ENCODE data around the gene SH2D3C. TPM values are rescaled to one million over a fixed set of nuclear protein-coding genes. Genes with fewer than 3 reads are reported as not detected.
A peak's percentile ranks its signal among the peaks of the same experiment; 100 is the strongest.

SH2D3C gene
- total and polyA plus RNA-seq, 9 of the 15 experiments (the other 6 are each of a cell fraction or from before 2014, with no cell fraction given) = 0.03 to 1.2 (median 0.22) TPM; not detected in 1

GRCh38 chr9:127735530-127736185 lies 42.8 kb downstream of the SH2D3C start (continued):
- TF ChIP-seq, protein P1, sequence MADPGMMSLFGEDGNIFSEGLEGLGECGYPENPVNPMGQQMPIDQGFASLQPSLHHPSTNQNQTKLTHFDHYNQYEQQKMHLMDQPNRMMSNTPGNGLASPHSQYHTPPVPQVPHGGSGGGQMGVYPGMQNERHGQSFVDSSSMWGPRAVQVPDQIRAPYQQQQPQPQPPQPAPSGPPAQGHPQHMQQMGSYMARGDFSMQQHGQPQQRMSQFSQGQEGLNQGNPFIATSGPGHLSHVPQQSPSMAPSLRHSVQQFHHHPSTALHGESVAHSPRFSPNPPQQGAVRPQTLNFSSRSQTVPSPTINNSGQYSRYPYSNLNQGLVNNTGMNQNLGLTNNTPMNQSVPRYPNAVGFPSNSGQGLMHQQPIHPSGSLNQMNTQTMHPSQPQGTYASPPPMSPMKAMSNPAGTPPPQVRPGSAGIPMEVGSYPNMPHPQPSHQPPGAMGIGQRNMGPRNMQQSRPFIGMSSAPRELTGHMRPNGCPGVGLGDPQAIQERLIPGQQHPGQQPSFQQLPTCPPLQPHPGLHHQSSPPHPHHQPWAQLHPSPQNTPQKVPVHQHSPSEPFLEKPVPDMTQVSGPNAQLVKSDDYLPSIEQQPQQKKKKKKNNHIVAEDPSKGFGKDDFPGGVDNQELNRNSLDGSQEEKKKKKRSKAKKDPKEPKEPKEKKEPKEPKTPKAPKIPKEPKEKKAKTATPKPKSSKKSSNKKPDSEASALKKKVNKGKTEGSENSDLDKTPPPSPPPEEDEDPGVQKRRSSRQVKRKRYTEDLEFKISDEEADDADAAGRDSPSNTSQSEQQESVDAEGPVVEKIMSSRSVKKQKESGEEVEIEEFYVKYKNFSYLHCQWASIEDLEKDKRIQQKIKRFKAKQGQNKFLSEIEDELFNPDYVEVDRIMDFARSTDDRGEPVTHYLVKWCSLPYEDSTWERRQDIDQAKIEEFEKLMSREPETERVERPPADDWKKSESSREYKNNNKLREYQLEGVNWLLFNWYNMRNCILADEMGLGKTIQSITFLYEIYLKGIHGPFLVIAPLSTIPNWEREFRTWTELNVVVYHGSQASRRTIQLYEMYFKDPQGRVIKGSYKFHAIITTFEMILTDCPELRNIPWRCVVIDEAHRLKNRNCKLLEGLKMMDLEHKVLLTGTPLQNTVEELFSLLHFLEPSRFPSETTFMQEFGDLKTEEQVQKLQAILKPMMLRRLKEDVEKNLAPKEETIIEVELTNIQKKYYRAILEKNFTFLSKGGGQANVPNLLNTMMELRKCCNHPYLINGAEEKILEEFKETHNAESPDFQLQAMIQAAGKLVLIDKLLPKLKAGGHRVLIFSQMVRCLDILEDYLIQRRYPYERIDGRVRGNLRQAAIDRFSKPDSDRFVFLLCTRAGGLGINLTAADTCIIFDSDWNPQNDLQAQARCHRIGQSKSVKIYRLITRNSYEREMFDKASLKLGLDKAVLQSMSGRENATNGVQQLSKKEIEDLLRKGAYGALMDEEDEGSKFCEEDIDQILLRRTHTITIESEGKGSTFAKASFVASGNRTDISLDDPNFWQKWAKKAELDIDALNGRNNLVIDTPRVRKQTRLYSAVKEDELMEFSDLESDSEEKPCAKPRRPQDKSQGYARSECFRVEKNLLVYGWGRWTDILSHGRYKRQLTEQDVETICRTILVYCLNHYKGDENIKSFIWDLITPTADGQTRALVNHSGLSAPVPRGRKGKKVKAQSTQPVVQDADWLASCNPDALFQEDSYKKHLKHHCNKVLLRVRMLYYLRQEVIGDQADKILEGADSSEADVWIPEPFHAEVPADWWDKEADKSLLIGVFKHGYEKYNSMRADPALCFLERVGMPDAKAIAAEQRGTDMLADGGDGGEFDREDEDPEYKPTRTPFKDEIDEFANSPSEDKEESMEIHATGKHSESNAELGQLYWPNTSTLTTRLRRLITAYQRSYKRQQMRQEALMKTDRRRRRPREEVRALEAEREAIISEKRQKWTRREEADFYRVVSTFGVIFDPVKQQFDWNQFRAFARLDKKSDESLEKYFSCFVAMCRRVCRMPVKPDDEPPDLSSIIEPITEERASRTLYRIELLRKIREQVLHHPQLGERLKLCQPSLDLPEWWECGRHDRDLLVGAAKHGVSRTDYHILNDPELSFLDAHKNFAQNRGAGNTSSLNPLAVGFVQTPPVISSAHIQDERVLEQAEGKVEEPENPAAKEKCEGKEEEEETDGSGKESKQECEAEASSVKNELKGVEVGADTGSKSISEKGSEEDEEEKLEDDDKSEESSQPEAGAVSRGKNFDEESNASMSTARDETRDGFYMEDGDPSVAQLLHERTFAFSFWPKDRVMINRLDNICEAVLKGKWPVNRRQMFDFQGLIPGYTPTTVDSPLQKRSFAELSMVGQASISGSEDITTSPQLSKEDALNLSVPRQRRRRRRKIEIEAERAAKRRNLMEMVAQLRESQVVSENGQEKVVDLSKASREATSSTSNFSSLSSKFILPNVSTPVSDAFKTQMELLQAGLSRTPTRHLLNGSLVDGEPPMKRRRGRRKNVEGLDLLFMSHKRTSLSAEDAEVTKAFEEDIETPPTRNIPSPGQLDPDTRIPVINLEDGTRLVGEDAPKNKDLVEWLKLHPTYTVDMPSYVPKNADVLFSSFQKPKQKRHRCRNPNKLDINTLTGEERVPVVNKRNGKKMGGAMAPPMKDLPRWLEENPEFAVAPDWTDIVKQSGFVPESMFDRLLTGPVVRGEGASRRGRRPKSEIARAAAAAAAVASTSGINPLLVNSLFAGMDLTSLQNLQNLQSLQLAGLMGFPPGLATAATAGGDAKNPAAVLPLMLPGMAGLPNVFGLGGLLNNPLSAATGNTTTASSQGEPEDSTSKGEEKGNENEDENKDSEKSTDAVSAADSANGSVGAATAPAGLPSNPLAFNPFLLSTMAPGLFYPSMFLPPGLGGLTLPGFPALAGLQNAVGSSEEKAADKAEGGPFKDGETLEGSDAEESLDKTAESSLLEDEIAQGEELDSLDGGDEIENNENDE (IDR thresholded peaks at IDR 0.05; ENCODE audit: low read depth, low read length) = no peak
- no peak for TF ChIP-seq TFAM (CRISPR knock-in tag; conservative IDR thresholded peaks at IDR 0.05)
- TF ChIP-seq ZBTB5 (IDR thresholded peaks at IDR 0.05) = no peak
- no peak for TF ChIP-seq ARNT (IDR thresholded peaks at IDR 0.05)
- peak; percentile 38 to 40; a peak in 1 of 4 replicates for TF ChIP-seq FOXK2 (conservative IDR thresholded peaks at IDR 0.05 in 1 of 2, IDR thresholded peaks at IDR 0.05 in 1 of 2; ENCODE audit: low read depth in 2 of 2)
- TF ChIP-seq HEY1 (CRISPR knock-in tag; IDR thresholded peaks at IDR 0.05; ENCODE audit: borderline replicate concordance) = no peak
- TF ChIP-seq, protein P2, sequence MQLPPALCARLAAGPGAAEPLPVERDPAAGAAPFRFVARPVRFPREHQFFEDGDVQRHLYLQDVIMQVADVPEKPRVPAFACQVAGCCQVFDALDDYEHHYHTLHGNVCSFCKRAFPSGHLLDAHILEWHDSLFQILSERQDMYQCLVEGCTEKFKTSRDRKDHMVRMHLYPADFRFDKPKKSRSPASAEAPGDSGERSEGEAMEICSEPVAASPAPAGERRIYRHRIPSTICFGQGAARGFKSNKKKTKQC (CRISPR knock-in tag; IDR thresholded peaks at IDR 0.05) = no peak
- TF ChIP-seq ZNF561 (CRISPR knock-in tag; conservative IDR thresholded peaks at IDR 0.05) = no peak
- TF ChIP-seq ZNF696 (CRISPR knock-in tag; conservative IDR thresholded peaks at IDR 0.05) = no peak
- no peak for TF ChIP-seq HNRNPLL (IDR thresholded peaks at IDR 0.05; ENCODE audit: low read depth, low read length, poor library complexity, severe bottlenecking)
- no peak for TF ChIP-seq ZC3H4 (CRISPR knock-in tag; IDR thresholded peaks at IDR 0.05; ENCODE audit: borderline replicate concordance)

Measured in K562 (cell line).